Bronchial epithelial cell (primary cell): ENCODE data around the gene ERFL. TPM values are rescaled to one million over a fixed set of nuclear protein-coding genes. Genes with fewer than 3 reads are reported as not detected.

Source experiments
- DNase-seq: peaks from one replicate; pipeline ENCODE4 v3.0.0-alpha.2; 2010; ENCODE audit warnings: low read depth
- FAIRE-seq: peaks from 2 replicates; lab custom pipeline; 2011; peaks lifted over from hg19 to GRCh38; lab: Jason Lieb, UNC
- H3K27me3 ChIP-seq: 2 replicates; pipeline ENCODE4 v1.5.1; 2011; ENCODE audit warnings: low read length; ENCODE audit not compliant: control insufficient read depth, insufficient read depth
- H3K36me3 ChIP-seq: 2 replicates; pipeline ENCODE4 v1.5.1; 2011; ENCODE audit warnings: low read length; ENCODE audit not compliant: control insufficient read depth, insufficient read depth
- H3K4me3 ChIP-seq: 2 replicates; pipeline ENCODE4 v1.5.1; 2011; ENCODE audit warnings: mild to moderate bottlenecking, low read depth, low read length, control low read depth
- total RNA-seq: library from RNA; depleted of rRNA; stranded (reverse); fragments of >200 nt; gene quantifications from 2 replicates; pipeline ENCODE4 v1.2.1, GENCODE V29; 2014
- TF ChIP-seq, protein P1 (sequence below): IDR thresholded peaks from 2 replicates; pipeline ENCODE4 v1.5.1; 2011; ENCODE audit warnings: mild to moderate bottlenecking, moderate library complexity, low read length, control low read depth, inconsistent platforms; ENCODE audit not compliant: insufficient read depth, severe bottlenecking

ERFL gene
- total RNA-seq, 1 donor from 2014 or later: under 0.01 TPM

DNA sequence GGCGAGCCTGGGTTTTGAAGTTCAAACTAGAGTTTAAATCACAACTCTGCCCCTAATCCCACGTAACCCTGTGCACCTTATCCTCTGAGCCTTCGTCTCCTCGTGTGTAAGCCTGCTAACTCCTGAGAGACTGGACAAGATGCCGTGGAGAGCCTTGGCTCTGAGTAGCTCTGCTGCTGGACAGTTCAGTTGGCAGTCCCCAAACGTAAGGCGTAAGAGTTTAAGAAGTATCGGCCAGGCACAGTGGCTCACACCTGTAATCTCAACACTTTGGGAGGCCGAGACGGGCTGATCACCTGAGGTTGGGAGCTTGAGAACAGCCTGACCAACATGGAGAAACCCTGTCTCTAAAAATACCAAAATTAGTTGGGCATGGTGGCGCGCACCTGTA, 55.9 kb downstream of the ERFL start:
- no peak overlapping the region for H3K4me3 ChIP-seq
- DNase-seq (no peak), FAIRE-seq (no peak)
- TF ChIP-seq, protein P1, sequence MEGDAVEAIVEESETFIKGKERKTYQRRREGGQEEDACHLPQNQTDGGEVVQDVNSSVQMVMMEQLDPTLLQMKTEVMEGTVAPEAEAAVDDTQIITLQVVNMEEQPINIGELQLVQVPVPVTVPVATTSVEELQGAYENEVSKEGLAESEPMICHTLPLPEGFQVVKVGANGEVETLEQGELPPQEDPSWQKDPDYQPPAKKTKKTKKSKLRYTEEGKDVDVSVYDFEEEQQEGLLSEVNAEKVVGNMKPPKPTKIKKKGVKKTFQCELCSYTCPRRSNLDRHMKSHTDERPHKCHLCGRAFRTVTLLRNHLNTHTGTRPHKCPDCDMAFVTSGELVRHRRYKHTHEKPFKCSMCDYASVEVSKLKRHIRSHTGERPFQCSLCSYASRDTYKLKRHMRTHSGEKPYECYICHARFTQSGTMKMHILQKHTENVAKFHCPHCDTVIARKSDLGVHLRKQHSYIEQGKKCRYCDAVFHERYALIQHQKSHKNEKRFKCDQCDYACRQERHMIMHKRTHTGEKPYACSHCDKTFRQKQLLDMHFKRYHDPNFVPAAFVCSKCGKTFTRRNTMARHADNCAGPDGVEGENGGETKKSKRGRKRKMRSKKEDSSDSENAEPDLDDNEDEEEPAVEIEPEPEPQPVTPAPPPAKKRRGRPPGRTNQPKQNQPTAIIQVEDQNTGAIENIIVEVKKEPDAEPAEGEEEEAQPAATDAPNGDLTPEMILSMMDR: no peak
- H3K36me3 ChIP-seq: peaks cover 29% of the 10 kb centered on the region
- H3K27me3 ChIP-seq: no peaks in the 10 kb centered on the region

DNA sequence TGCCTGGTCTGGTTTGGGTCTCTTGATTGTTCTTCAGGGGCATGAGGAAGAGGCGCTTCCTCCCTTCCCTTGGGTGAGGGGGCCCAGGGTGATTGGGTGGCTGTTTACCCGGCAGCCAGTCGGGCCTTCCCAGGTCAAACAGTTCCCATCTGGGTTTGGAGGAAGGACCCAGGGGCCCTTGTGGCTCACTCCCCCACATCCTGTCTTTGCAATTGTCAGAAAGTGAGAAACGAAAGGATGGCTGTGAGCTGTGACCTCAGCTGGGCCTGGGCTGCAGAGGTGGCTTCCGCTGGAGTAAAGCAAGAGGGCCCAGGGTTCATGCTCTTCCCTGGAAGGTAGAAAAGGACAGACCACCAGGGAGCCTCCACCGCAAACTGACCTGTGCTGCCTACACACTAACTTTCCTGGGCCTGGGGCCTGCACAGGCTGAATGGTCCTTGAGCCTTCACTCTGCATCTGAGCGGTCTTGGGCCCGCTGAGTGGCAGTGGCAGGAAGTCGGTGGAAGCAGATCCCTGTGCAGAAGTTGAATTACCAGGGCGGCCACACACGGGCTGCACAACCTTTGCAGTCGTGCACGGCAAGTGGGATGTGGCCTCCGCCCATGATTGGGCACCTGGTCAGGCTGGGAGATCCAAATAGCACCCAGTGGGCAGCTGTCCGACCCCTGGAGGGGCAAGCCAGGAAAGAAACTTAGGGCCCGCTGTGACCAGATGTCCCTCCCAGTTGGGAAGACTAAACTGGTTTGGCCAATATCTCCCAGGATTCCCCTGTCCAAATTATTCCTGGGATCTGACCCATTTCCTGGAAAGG, 56.5 kb downstream of the ERFL start:
- Histone ChIP-seq H3K4me3 (no peak overlapping the region), H3K36me3 (peaks cover 31% of the 10 kb centered on the region), H3K27me3 (no peaks in the 10 kb centered on the region)
- DNase-seq (no peak), FAIRE-seq (no peak)
- TF ChIP-seq, protein P1: no peak

DNA sequence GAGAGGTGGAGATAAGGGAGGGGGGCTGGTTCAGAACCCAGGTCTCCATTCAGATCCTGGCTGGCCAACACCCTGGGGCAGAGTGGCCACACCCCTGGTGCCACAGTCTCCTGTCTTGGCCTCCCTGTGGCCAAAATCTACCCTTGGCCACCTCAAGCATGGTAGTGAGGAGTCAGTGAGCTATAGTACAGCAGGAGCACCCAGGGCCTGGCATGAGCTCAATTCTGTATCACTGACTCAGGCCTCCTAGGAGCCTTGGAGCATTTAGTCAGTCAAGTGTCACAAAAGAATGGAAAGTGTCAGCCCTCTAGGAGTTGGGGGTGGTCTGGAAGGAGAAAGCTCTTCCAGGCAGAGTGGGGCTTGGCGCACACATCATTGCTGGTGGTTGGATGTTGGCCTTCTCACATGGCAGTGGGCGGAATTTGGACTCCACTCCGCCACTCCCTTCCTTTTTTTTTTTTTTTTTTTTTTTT, 57.8 kb downstream of the ERFL start:
- H3K27me3 ChIP-seq: no peaks in the 10 kb centered on the region
- H3K4me3 ChIP-seq: no peak overlapping the region
- DNase-seq (no peak), FAIRE-seq (no peak)
- TF ChIP-seq, protein P1: no peak
- H3K36me3 ChIP-seq: peaks cover 35% of the 10 kb centered on the region

DNA sequence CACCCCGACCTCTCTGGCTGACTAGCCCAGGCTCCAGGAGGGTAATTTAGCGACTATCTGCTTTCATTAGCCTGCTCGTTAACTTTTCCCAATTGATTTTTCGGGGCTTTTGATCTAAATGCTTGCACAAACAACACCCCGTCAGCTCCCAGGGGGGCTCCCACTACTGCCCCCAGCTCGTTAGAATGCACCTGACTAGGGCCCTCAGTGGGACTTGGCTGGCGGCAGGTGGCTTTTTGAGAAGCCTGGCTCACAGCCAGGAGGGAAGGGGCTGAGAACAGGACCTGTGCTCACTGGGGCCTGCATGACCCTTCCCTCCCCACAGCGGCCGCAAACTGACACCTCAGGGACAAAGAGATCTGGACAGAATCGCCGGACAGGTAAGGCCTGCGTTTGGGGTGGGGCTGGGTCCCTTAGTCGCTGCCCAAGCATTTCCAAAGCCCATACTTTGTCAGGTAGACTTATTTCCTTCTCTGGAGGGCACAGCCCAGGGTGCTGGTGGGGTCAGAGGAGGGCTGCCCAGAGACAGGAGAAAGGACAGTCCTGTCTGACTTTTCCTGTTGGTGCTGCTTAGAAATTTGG, 58.8 kb downstream of the ERFL start:
- peaks cover 42% of the 10 kb centered on the region for H3K36me3 ChIP-seq
- H3K4me3 ChIP-seq: no peak overlapping the region
- FAIRE-seq: no peak
- H3K27me3 ChIP-seq: no peaks in the 10 kb centered on the region
- no peak for DNase-seq
- TF ChIP-seq, protein P1: no peak

DNA sequence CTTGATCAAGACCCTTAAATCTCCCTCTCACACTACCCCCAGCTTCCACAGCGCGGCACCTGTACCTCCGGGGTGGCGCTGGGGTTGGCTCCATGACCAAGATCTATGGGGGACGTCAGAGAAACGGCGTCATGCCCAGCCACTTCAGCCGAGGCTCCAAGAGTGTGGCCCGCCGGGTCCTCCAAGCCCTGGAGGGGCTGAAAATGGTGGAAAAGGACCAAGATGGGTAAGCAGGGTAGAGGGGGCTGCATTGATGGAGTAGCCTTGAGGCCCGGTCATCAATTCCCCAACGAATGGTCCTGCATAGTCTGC, 59.3 kb downstream of the ERFL start:
- H3K27me3 ChIP-seq: no peaks in the 10 kb centered on the region
- no peak for DNase-seq
- H3K4me3 ChIP-seq: no peak overlapping the region
- FAIRE-seq: no peak
- TF ChIP-seq, protein P1: no peak
- peaks cover 48% of the 10 kb centered on the region for H3K36me3 ChIP-seq
